Endothelial cell of umbilical vein (primary cell): ENCODE data around the gene SLC25A1. TPM values are rescaled to one million over a fixed set of nuclear protein-coding genes. Genes with fewer than 3 reads are reported as not detected.
"Not testable (repeated sequence)": the region's sequence is repeated elsewhere in the genome, so short reads cannot be mapped to it uniquely, and the experiment has no call there.

Experiments
- BruUV-seq: library from RNA; stranded (reverse); fragments of 400-500 nt; replicated peaks from 2 replicates; lab custom pipeline; 2021; lab: Mats Ljungman, UMichigan
- CTCF ChIA-PET: fragments of 300-600, 350-600 bp; sonication (Branson Sonifier 250); formaldehyde crosslinking; loops from one replicate; lab custom pipeline; 2021; ENCODE audit warnings: antibody characterized with exemption, inconsistent platforms; lab: Charles Lee
- POLR2A ChIA-PET: fragments of 300-600, 350-600 bp; sonication (Branson Sonifier 250); formaldehyde crosslinking; loops from one replicate; lab custom pipeline; 2021; ENCODE audit warnings: antibody characterized with exemption, inconsistent platforms; lab: Charles Lee
- DNase-seq: peaks from one replicate; pipeline ENCODE4 v3.0.0-alpha.2; 2011; ENCODE audit warnings: low read depth, low spot score
- FAIRE-seq: peaks from 2 replicates; lab custom pipeline; 2011; peaks lifted over from hg19 to GRCh38; lab: Jason Lieb, UNC
- H2AFZ ChIP-seq: 2 replicates; pipeline ENCODE4 v1.6.0; 2012; ENCODE audit warnings: low read depth, low read length, control low read depth, inconsistent platforms
- H3K27ac ChIP-seq: 2 replicates; pipeline ENCODE4 v1.5.1; 2011; ENCODE audit warnings: low read depth, mild to moderate bottlenecking, control low read depth, low read length, moderate library complexity; ENCODE audit not compliant: insufficient read depth
- H3K27me3 ChIP-seq, 2 experiments: 2 replicates each; pipeline versions ENCODE4 v1.6.0 to v1.6.1; 2011; ENCODE audit warnings: low read length in 2 of 2, mixed read lengths in 1 of 2; ENCODE audit not compliant: control insufficient read depth in 2 of 2, insufficient read depth in 2 of 2
- H3K36me3 ChIP-seq, 2 experiments: 2 replicates in 1 of 2; 3 replicates in 1 of 2; pipeline ENCODE4 v1.5.1; 2011; ENCODE audit warnings: low read length in 2 of 2, mild to moderate bottlenecking in 1 of 2, moderate library complexity in 1 of 2; ENCODE audit not compliant: control insufficient read depth in 2 of 2, insufficient read depth in 2 of 2; ENCODE audit errors: extremely low read depth in 1 of 2
- H3K4me1 ChIP-seq: 3 replicates; pipeline ENCODE4 v1.5.1; 2011; ENCODE audit warnings: mild to moderate bottlenecking, low read length; ENCODE audit not compliant: control insufficient read depth, insufficient read depth; ENCODE audit errors: extremely low read depth
- H3K4me2 ChIP-seq: 2 replicates; pipeline ENCODE4 v1.6.1; 2011; ENCODE audit warnings: low read length, control low read depth, mixed read lengths; ENCODE audit not compliant: insufficient read depth
- H3K4me3 ChIP-seq, 3 experiments: fragments of 200-600 bp in 1 of 3; sonication (generic), shearing (Covaris generic) in 1 of 3; replicated peaks in 1 of 3; 2 replicates each; pipeline ENCODE4 v1.5.1; 2011 to 2016; ENCODE audit warnings: control low read depth in 3 of 3, low read length in 3 of 3, mild to moderate bottlenecking in 2 of 3, inconsistent platforms in 1 of 3, low read depth in 1 of 3, moderate library complexity in 1 of 3; ENCODE audit not compliant: insufficient read depth in 1 of 3
- H3K79me2 ChIP-seq: 2 replicates; pipeline ENCODE4 v1.6.0; 2012; ENCODE audit warnings: low read length, inconsistent platforms; ENCODE audit not compliant: control insufficient read depth, insufficient read depth
- H3K9ac ChIP-seq: replicated peaks from 2 replicates; pipeline ENCODE3; 2011; ENCODE audit warnings: low read length, control low read depth; ENCODE audit not compliant: insufficient read depth; ENCODE audit errors: extremely low read depth
- H3K9me1 ChIP-seq: replicated peaks from 3 replicates; pipeline ENCODE4 v1.6.0; 2011; ENCODE audit warnings: mild to moderate bottlenecking, low read length; ENCODE audit not compliant: control insufficient read depth, insufficient read depth; ENCODE audit errors: extremely low read depth
- H3K9me3 ChIP-seq: replicated peaks from 2 replicates; pipeline ENCODE4 v1.5.1; 2012; ENCODE audit warnings: low read length, inconsistent platforms; ENCODE audit not compliant: control insufficient read depth, insufficient read depth
- H4K20me1 ChIP-seq: replicated peaks from 2 replicates; pipeline ENCODE3; 2011; ENCODE audit warnings: mild to moderate bottlenecking, low read length; ENCODE audit not compliant: control insufficient read depth, insufficient read depth; ENCODE audit errors: extremely low read depth
- EZH2 ChIP-seq: IDR thresholded peaks from 2 replicates; pipeline ENCODE4 v1.6.1; 2012; ENCODE audit warnings: borderline replicate concordance, low read depth, mild to moderate bottlenecking, moderate library complexity, low read length, inconsistent platforms; ENCODE audit not compliant: severe bottlenecking
- FOS ChIP-seq: IDR thresholded peaks from 2 replicates; pipeline ENCODE4 v1.6.1; 2011; ENCODE audit warnings: mild to moderate bottlenecking, low read length, moderate library complexity, borderline replicate concordance; ENCODE audit not compliant: insufficient read depth
- GATA2 ChIP-seq: IDR thresholded peaks from 2 replicates; pipeline ENCODE4 v1.7.0; 2011; ENCODE audit warnings: low read depth, mild to moderate bottlenecking, moderate library complexity, mixed read lengths, low read length; ENCODE audit not compliant: insufficient read length, insufficient read depth
- JUN ChIP-seq: IDR thresholded peaks from 2 replicates; pipeline ENCODE4 v1.6.1; 2011; ENCODE audit warnings: borderline replicate concordance, low read depth; ENCODE audit not compliant: insufficient read length, insufficient read depth
- MAX ChIP-seq: IDR thresholded peaks from 2 replicates; pipeline ENCODE4 v1.6.1; 2011; ENCODE audit not compliant: insufficient read depth, insufficient read length
- MYC ChIP-seq: IDR thresholded peaks from one replicate; pipeline ENCODE4 v1.6.1; 2011; ENCODE audit warnings: mild to moderate bottlenecking, low read depth, low read length
- POLR2A ChIP-seq: IDR thresholded peaks from 2 replicates; pipeline ENCODE4 v1.6.1; 2012; ENCODE audit warnings: low read depth, mild to moderate bottlenecking, control low read depth, low read length
- POLR2AphosphoS5 ChIP-seq: IDR thresholded peaks from 2 replicates; pipeline ENCODE4 v1.6.1; 2012; ENCODE audit warnings: low read depth, mild to moderate bottlenecking, control low read depth, low read length, moderate library complexity; ENCODE audit not compliant: insufficient read depth
- dilution Hi-C: fragments of 300-500 bp; cut with MboI; formaldehyde crosslinking; loops from one replicate; pipeline ENCODE4 v1.15.0; 2019; ENCODE audit warnings: low sequenced_read_pairs; ENCODE audit not compliant: extremely low pct_ligation_motif_present
- intact Hi-C: fragments of 100-400 bp; cut with micrococcal nuclease; formaldehyde crosslinking; loops from one replicate; pipeline ENCODE4 v1.10.0; 2022
- polyA plus RNA-seq, 4 experiments: library from polyadenylated mRNA; depleted of rRNA in 3 of 4; stranded (reverse) in 3 of 4; unstranded in 1 of 4; fragments of >200 nt; gene quantifications; 2 replicates each; pipeline versions ENCODE4 v1.2.1 to v1.2.3, GENCODE V29; 2011 to 2012; ENCODE audit warnings: missing spikeins in 1 of 4
- total RNA-seq: library from RNA; stranded (reverse); gene quantifications from 2 replicates; pipeline ENCODE4 v1.2.3, GENCODE V29; 2021
- TF ChIP-seq, protein P1 (sequence below), 2 donors: IDR thresholded peaks; 1 replicate in 1 of 2; 2 replicates in 1 of 2; pipeline ENCODE4 v1.5.1; 2011; ENCODE audit warnings: low read length in 2 of 2, mild to moderate bottlenecking in 2 of 2, moderate library complexity in 2 of 2, control low read depth in 1 of 2, inconsistent platforms in 1 of 2, low read depth in 1 of 2; ENCODE audit not compliant: insufficient read depth in 1 of 2; ENCODE audit errors: extremely low read depth in 1 of 2

SLC25A1 gene
- total and polyA plus RNA-seq, 2 donors (not counting 3 experiments of a cell fraction or from before 2014, with no cell fraction given), result 80.0 to 94.5 TPM

GRCh38 chr22:19203834-19204233 lies 25.3 kb upstream of the SLC25A1 start:
- Histone ChIP-seq H3K27ac (no peak overlapping the region), H3K9me3 (no peaks in the 10 kb centered on the region), H4K20me1 (no peaks in the 10 kb centered on the region), H3K79me2 (no peaks in the 10 kb centered on the region), H3K9me1 (no peaks in the 10 kb centered on the region), H2AFZ (no peak overlapping the region), H3K4me3 (no peak overlapping the region), H3K4me1 (no peaks in the 10 kb centered on the region), H3K36me3 (peaks cover 0 to 2% of the 10 kb centered on the region in 2 experiments), H3K9ac (no peak overlapping the region), H3K27me3 (no peaks in the 10 kb centered on the region), H3K4me2 (no peak overlapping the region)
- CTCF ChIA-PET, result interaction anchor here (0.9 kb wide), 1 partner anchor 15 kb away, joined by 3 read pairs; no protein-coding TSS in a partner anchor
- no TSS peak for BruUV-seq
- FAIRE-seq, result no peak
- intact Hi-C loops (no loop called here), dilution Hi-C loops (no loop called here)
- POLR2A ChIA-PET, result no interaction called here
- TF ChIP-seq POLR2AphosphoS5 (no peak), GATA2 (no peak), MAX (no peak), EZH2 (no peak), MYC (no peak), JUN (no peak), POLR2A (no peak), FOS (no peak)
- TF ChIP-seq, protein P1, sequence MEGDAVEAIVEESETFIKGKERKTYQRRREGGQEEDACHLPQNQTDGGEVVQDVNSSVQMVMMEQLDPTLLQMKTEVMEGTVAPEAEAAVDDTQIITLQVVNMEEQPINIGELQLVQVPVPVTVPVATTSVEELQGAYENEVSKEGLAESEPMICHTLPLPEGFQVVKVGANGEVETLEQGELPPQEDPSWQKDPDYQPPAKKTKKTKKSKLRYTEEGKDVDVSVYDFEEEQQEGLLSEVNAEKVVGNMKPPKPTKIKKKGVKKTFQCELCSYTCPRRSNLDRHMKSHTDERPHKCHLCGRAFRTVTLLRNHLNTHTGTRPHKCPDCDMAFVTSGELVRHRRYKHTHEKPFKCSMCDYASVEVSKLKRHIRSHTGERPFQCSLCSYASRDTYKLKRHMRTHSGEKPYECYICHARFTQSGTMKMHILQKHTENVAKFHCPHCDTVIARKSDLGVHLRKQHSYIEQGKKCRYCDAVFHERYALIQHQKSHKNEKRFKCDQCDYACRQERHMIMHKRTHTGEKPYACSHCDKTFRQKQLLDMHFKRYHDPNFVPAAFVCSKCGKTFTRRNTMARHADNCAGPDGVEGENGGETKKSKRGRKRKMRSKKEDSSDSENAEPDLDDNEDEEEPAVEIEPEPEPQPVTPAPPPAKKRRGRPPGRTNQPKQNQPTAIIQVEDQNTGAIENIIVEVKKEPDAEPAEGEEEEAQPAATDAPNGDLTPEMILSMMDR (IDR thresholded peaks at IDR 0.05; ENCODE audit: extremely low read depth in 1 of 2, insufficient read depth in 1 of 2, low read depth in 1 of 2, low read length in 2 of 2), result no peak
- DNase-seq, result no peak

DNA sequence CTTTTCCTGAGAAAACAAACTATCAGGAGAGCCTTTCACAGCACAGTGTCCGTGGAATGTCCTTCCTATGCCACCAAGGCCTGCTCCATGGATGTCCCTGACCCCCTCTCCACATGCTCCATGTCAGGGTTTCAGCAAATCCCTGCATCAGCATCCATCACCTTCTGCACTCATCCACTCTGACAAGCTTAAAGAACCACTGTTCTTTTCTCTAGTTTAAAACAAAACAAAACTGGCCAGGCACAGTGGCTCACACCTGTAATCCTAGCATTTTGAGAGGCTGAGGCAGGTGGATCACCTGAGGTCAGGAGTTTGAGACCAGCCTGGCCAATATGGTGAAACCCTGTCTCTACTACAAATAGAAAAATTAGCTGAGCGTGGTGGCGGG lies 24.3 kb upstream of the SLC25A1 start:
- CTCF ChIA-PET, result not testable (repeated sequence)

More for the DNA sequence above, 24.3 kb upstream of the SLC25A1 start:
- dilution Hi-C loops, H3K4me1 ChIP-seq, H3K36me3 ChIP-seq, BruUV-seq, H3K4me3 ChIP-seq, H4K20me1 ChIP-seq, H3K4me2 ChIP-seq, H3K79me2 ChIP-seq, H3K27me3 ChIP-seq, POLR2A ChIA-PET, DNase-seq, H2AFZ ChIP-seq, FAIRE-seq, intact Hi-C loops, H3K9ac ChIP-seq, H3K9me3 ChIP-seq, H3K9me1 ChIP-seq, H3K27ac ChIP-seq: not testable (repeated sequence)
